GM12873 (cell line): Measurements from ENCODE around the gene RAB7B.
A peak's percentile ranks its signal among the peaks of the same experiment; 100 is the strongest.

Experiments used
- TF ChIP-seq, protein P1 (sequence below): IDR thresholded peaks from 2 replicates; pipeline ENCODE4 v1.5.1; 2012; ENCODE audit warnings: low read depth, mild to moderate bottlenecking, moderate library complexity, low read length, control low read depth; ENCODE audit not compliant: insufficient read depth; ENCODE audit errors: missing control alignments

The RAB7B gene

DNA sequence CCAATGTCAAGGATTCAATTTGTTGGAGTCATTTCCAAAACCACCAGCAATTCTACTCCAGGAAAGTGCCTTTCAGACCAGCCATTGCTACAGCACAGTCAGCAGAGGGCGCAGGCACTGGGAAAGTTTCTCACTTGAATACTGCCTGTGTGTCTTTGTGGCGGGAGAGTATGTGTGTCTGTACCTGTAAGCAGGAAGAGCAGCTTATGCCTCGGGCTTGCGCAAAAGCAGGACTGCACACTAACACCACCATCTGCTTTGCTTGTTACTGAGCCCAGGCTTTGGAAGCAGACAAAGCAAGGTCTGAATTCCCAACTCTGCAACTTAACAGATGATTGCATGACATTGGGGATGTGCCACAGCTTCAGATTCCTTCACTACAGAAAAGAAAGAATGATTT, 27.5 kb upstream of the RAB7B start:
- TF ChIP-seq, protein P1, sequence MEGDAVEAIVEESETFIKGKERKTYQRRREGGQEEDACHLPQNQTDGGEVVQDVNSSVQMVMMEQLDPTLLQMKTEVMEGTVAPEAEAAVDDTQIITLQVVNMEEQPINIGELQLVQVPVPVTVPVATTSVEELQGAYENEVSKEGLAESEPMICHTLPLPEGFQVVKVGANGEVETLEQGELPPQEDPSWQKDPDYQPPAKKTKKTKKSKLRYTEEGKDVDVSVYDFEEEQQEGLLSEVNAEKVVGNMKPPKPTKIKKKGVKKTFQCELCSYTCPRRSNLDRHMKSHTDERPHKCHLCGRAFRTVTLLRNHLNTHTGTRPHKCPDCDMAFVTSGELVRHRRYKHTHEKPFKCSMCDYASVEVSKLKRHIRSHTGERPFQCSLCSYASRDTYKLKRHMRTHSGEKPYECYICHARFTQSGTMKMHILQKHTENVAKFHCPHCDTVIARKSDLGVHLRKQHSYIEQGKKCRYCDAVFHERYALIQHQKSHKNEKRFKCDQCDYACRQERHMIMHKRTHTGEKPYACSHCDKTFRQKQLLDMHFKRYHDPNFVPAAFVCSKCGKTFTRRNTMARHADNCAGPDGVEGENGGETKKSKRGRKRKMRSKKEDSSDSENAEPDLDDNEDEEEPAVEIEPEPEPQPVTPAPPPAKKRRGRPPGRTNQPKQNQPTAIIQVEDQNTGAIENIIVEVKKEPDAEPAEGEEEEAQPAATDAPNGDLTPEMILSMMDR: peak; percentile 95

- TF ChIP-seq, protein P1: no peak
Observed at GRCh38 chr1:206030191-206030590, 27.0 kb upstream of the RAB7B start.

GRCh38 chr1:206029484-206029883, 26.3 kb upstream of the RAB7B start:
- TF ChIP-seq, protein P1: no peak

- TF ChIP-seq, protein P1: no peak
Observed at GRCh38 chr1:206025283-206025820, 22.2 kb upstream of the RAB7B start.

DNA sequence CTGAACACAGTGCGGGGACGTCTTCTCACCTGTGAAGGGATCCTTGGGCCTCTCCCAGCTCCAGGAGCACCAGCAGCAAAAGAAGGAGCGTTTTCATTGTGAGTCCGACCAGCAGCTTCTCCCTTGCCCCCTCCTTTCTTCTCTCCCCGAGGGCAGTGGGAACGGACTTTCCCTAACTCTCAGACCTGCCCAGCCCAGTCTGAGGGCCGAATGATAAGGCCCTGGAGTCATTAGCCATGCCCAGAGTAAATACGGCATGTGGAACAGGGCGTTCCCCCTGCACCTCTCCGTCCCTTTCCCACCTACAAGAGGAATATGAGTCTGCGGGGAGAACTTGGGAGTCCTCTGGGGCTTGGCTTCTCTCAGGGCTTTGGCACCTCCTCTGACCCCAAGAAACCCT, 20.5 kb upstream of the RAB7B start, which contains the start of gene CTSE:
TSS of gene CTSE (minus strand) at position 201 of the 400 bp plus-strand sequence. CDS start at position 97, 104 bp downstream.
- TF ChIP-seq, protein P1: no peak

DNA sequence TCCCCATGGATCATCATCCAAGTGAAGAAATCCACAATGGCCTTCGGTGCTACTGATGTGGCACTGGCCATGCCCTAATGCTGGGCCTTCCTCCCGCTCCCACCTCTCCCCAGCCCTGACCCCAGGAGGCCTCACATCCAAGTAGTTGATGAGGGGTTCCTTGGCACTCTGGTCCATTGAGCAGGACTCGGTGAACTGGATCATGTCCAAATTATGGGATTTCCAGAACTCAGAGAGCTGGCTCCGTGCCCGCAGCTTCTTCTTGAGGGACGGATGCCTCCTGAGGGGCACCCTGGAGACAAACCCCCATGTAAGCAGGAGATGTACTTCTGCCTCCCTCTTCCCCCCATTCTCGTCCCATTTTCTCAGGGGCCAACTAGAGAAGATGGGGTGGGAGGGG, 19.6 kb upstream of the RAB7B start:
- TF ChIP-seq, protein P1: no peak

DNA sequence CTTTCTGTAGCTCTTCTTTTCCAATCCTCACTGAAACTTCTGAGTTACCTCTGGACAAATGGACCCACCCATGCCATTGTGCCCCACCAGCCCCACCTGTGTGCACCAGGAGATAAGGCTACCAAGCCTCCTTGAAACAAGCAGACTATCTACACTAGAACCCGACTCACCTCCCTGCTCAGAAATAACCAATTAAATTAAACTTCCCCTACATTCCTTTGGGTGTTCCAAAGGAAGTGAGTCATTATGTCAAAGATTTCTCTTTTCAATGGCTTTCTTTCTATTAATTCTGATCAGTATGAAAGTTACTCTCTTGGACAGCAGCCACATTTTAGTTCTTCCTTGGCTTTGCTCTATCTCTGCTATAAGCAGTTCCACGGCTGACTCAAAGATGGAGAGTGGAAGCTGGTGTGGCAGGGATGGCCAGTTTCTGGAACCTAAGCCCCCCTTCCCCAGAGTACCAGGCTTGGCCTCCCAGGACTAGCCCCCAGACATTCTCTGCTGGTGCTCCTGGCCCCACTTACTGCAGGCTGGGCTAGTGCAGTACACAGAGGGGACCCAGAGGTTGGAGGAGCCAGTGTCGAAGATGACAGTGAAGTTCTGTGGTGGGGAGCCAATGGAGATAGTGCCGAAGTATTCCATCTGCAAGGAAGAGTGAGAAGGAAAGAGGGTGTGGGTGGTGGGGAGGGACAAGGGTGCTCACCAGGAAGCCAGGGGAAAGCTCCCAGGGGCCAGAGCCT, 18.6 kb upstream of the RAB7B start:
- TF ChIP-seq, protein P1: no peak
